ENCODE data around the gene DNAL1. TPM values are rescaled to one million over a fixed set of nuclear protein-coding genes. Genes with fewer than 3 reads are reported as not detected.

DNAL1 gene
- total and polyA plus RNA-seq, 2 of the 13 experiments (the other 11 are each of a cell fraction or from before 2014, with no cell fraction given) = 1.4 to 13.3 TPM

GRCh38 chr14:73713803-73714655 is 69.2 kb downstream of the DNAL1 start, which contains the start of gene PNMA1 (continued):
- peak; percentile 80; the same call in 1 of the 2 replicates for TF ChIP-seq HINFP (CRISPR knock-in tag; IDR thresholded peaks at IDR 0.05; ENCODE audit: low read depth)
- no peak for TF ChIP-seq NFRKB (IDR thresholded peaks at IDR 0.05)
- TF ChIP-seq EZH2 (conservative IDR thresholded peaks at IDR 0.05; ENCODE audit: low read depth, low read length) = no peak
- 0 out of 2 replicates have a peak, but pooled peaks have one; percentile 67 for TF ChIP-seq CSRNP2 (CRISPR knock-in tag; conservative IDR thresholded peaks at IDR 0.05; ENCODE audit: low read depth)
- no peak for TF ChIP-seq KIAA2018 (CRISPR knock-in tag; IDR thresholded peaks at IDR 0.05; ENCODE audit: borderline replicate concordance)
- peak; percentile 39; the same call in 1 of the 2 replicates for TF ChIP-seq SIX4 (CRISPR knock-in tag; IDR thresholded peaks at IDR 0.05)
- TF ChIP-seq MYC (CRISPR knock-in tag; IDR thresholded peaks at IDR 0.05; ENCODE audit: borderline replicate concordance) = peak; percentile 85
- TF ChIP-seq GFI1 (CRISPR knock-in tag; IDR thresholded peaks at IDR 0.05; ENCODE audit: borderline replicate concordance) = no peak; the same call in 1 of the 2 replicates
- peak; percentile 52; the same call in 1 of the 2 replicates for TF ChIP-seq ZNF337 (CRISPR knock-in tag; IDR thresholded peaks at IDR 0.05; ENCODE audit: borderline replicate concordance, low read depth)
- no peak for TF ChIP-seq ZIK1 (CRISPR knock-in tag; IDR thresholded peaks at IDR 0.05; ENCODE audit: borderline replicate concordance, low read depth)
- TF ChIP-seq ZNF572 (CRISPR knock-in tag; IDR thresholded peaks at IDR 0.05) = no peak
- TF ChIP-seq ARHGAP35 (CRISPR knock-in tag; IDR thresholded peaks at IDR 0.05; ENCODE audit: borderline replicate concordance) = 0 out of 2 replicates have a peak, but pooled peaks have one; percentile 4
- no peak; the same call in 1 of the 2 replicates for TF ChIP-seq DRAP1 (CRISPR knock-in tag; IDR thresholded peaks at IDR 0.05)

All from HepG2 (cell line).